Activated CD4-positive, alpha-beta T cell treated with anti-CD3 and anti-CD28 coated beads for 1 hour (primary cell): Measurements from ENCODE around the gene GP1BA.

ENCODE experiments used
- DNase-seq: peaks from one replicate; pipeline ENCODE4 v3.0.0-alpha.2; 2020

Gene GP1BA

DNA sequence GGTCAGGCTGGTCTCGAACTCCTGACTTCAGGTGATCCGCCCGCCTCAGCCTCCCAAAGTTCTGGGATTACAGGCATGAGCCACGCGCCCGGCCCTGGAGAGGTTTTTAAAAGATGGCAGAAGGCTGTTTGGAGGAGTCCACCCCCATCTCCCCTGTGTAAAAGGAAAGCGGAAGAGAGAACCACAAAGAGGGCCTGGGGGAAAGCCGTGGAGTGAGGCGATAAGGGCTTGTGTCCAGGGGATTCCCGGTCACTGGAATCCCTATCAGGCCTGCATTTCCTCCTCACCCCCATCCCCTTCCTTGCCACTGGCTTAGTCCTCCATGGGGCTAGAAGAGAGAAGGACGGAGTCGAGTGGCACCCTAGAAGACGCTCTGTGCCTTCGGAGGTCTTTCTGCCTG, at the start of gene GP1BA:
TSS of gene GP1BA (plus strand) at position 315 of the 400 bp plus-strand sequence. CDS start 328 bp downstream, outside the sequence.
- DNase-seq = no peak

DNA sequence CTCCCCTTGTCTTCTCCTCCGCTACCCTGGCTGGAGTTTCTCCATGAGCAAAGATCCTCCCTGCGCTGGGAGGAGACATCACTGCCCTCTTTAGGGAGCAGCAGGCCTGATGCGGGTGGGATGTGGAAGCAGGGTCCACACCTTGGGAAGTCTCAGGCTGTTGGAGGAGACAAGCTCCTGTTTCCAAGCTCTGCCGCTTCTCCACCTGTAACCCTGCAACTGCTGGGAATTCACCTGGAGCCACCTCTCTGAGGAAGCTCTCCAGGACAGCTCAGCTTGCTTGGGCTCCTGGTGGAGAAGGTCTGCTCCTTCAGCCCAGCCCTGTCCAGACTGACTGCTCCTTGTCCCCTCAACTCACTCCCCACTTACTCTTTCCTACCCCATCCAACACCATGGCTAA, 47.6 kb upstream of the GP1BA start:
- no peak for DNase-seq

- DNase-seq = no peak
Measured at GRCh38 chr17:4886830-4887229, 45.2 kb upstream of the GP1BA start.

- DNase-seq = no peak
Measured at GRCh38 chr17:4887581-4887980, 44.5 kb upstream of the GP1BA start.

DNA sequence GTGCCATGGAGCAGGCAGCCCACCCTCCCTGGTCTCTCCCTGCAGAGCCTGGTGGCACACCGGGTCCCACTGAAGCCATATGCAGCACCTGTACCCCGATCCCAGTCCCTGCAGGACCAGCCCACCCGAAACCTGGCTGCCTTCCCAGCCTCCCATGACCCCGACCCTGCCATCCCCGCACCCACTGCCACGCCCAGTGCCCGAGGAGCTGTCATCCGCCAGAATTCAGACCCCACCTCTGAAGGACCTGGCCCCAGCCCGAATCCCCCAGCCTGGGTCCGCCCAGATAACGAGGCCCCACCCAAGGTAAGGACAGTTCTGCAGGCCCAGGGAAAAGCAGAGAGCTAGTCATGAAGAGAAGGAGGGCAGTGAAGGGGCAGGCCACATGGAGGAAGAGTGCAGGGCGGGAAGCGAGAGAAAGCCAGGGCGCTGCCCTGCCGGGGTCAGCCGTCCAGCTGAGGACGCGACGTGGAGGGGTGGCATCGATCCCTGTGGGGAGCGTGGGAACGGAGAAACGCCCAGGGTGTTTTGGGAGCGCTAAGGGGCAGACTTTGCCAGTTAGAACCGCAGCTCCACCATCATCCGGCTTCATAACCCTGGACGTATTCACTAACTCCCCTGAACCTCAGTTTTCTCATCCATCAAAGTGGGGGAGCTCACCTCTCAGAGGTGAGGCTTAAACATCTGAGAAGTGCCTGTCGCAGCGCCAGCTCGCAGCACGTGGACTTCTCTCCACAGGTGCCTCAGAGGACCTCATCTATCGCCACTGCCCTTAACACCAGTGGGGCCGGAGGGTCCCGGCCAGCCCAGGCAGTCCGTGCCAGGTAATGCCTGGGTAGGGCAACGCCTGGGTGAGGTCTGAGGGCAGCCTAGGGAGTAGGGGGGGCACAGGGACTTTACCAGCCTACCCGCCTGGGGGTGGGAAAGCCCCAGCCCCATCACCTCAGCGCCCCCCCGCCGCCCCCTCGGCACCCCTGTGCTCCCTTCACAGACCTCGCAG, 40.4 kb upstream of the GP1BA start:
- DNase-seq = no peak

DNA sequence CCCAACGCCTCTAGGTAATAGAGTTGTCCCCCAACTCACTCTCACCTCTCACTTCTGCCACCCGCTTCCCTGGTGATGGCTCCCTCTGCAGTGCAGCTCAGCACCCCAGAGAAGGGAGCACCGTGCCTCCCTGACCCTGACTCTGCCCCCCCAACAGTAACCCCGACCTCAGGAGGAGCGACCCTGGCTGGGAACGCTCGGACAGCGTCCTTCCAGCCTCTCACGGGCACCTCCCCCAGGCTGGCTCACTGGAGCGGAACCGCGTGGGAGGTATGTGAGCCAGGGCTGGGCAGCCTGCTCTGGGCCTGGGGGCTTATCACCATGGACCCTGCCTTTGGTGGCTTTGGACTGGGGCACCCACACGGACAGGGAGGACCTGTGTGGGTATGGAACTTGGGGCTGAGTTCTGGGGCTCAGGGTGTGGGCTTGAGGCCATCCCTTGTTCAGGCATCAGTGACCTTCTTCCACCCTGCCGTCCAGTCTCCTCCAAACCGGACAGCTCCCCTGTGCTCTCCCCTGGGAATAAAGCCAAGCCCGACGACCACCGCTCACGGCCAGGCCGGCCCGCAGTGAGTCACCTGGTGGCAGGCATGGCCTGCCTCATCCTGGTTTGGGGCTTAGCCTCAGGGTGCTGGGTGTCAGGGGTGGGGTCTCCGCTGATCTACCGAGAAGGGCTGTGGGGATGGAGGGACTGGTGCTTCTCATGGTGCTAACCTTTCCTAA, 39.4 kb upstream of the GP1BA start:
- DNase-seq = no peak

DNA sequence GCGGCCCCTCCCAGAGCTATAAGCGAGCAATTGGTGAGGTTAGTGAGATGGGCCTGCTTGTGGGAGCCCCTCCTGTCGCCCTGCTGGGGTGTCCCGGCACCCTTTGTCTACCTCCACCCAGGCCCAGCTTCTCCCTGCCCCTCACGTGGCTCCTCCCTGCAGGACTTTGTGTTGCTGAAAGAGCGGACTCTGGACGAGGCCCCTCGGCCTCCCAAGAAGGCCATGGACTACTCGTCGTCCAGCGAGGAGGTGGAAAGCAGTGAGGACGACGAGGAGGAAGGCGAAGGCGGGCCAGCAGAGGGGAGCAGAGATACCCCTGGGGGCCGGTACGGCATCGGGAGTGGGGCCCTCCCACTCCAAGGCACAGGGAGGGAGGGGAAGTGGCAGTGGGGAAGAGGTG, 38.8 kb upstream of the GP1BA start:
- no peak for DNase-seq

DNA sequence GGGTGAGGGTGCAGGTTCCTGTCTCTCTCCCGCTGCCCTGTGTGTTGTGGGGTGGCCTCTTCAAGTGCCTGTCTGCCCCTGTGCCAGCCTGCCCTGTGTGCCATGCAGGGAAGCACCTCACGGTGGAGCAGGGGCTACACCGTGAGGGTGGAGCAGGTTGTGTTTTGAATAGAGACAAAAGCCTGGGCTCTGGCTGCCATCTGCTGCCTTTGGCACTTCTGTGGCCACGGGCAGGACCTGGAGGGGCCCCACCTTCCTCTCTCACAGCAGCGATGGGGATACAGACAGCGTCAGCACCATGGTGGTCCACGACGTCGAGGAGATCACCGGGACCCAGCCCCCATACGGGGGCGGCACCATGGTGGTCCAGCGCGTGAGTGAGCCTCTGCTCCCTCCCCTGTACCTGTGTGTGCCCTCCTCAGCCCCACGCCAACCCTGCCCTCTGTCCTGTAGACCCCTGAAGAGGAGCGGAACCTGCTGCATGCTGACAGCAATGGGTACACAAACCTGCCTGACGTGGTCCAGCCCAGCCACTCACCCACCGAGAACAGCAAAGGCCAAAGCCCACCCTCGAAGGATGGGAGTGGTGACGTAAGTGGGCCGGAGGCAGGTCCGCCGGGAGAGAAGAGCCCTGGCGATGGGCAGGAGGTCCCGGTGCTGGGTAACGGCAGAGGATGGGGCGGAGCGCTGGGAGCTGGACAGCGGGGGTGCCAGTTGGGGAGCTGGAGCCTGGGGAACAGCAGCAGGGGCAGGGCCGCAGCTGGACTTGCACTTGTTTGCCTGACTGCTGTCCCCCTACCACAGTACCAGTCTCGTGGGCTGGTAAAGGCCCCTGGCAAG, 38.1 kb upstream of the GP1BA start:
- DNase-seq = no peak

- DNase-seq = no peak
Measured at GRCh38 chr17:4895121-4895520, 37.0 kb upstream of the GP1BA start.

GRCh38 chr17:4895657-4896331, 36.3 kb upstream of the GP1BA start:
- DNase-seq = no peak

DNA sequence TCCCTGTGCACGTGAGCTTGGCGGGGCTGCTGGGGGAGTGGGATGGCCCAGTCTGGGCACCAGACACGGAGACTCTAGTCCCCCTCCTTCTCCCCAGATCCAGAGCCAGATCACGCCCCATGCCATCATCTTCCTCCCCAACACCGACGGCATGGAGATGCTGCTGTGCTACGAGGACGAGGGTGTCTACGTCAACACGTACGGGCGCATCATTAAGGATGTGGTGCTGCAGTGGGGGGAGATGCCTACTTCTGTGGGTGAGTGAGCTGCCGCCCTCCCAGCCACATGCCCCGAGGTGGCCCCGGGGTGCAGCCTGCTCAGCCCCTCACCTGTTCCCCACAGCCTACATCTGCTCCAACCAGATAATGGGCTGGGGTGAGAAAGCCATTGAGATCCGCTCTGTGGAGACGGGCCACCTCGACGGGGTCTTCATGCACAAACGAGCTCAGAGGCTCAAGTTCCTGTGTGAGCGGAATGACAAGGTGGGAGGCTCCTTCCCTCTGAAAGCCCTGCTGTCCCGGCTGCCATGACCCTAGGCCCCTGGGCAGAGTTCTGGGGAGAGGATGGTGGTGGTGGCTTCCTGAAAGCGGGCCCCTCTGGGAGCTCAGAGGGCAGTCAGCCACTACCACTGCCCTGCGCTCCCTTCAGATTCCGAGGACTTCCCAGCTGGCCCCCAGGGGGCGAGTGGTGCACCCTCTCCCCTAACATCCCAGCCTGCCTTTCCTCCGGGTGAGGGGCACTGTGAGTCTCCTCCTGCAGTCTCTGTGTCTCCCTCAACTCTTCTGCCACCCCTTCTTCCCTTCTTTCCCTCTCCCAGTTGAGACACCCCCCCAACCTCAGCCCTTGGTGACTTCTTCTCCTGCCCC, 35.5 kb upstream of the GP1BA start:
- no peak for DNase-seq

GRCh38 chr17:4897198-4897687, 34.8 kb upstream of the GP1BA start:
- DNase-seq = no peak

- DNase-seq = no peak
Measured at GRCh38 chr17:4897785-4898184, 34.3 kb upstream of the GP1BA start.

GRCh38 chr17:4898351-4898750, 33.7 kb upstream of the GP1BA start:
- DNase-seq = no peak

GRCh38 chr17:4898927-4899326, 33.1 kb upstream of the GP1BA start:
- no peak for DNase-seq

GRCh38 chr17:4899341-4900230, 32.5 kb upstream of the GP1BA start, which contains the start of gene C17orf107:
Gene C17orf107 (plus strand): TSS chr17:4899536. CDS start chr17:4899763, 227 bp downstream.
- DNase-seq = peak; percentile 91

DNA sequence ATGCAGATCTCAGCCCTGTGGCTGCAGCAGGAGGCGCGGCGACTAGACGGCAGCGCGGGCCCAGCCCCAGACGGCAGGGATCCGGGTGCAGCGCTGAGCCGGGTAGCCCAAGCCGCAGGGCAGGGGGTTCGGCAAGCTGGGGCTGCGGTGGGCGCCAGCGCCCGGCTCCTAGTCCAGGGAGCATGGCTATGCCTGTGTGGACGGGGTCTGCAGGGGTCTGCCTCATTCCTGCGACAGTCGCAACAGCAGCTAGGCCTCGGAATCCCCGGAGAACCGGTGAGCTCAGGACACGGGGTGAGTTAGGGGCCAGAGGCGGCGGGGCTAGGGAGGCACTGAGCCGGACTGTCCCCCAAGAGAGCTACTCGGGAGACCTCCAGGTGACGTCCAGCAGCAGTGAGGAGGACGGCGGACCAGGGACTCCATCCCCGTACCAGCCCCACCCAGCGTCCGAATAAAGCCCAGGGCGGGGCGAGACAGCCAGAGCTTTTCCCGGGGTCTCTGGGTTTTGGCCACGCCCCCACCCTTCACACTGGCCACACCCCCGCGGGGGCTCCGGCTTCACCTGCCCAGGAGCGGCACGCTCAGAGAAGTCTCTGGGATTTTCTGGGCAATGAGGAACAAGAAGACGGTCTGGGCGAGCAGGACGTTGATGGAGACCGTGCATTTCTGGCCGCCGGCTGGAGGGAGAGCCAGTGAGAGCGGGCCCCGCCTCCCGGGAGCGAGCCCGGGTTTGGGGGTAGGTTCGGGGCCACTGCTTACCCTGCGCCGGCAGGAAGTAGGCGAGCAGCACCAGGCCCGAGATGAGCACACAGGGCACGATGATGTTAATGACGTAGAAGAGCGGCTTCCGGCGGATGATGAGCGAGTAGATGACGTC, 31.6 kb upstream of the GP1BA start:
- DNase-seq = peak; percentile 46

DNA sequence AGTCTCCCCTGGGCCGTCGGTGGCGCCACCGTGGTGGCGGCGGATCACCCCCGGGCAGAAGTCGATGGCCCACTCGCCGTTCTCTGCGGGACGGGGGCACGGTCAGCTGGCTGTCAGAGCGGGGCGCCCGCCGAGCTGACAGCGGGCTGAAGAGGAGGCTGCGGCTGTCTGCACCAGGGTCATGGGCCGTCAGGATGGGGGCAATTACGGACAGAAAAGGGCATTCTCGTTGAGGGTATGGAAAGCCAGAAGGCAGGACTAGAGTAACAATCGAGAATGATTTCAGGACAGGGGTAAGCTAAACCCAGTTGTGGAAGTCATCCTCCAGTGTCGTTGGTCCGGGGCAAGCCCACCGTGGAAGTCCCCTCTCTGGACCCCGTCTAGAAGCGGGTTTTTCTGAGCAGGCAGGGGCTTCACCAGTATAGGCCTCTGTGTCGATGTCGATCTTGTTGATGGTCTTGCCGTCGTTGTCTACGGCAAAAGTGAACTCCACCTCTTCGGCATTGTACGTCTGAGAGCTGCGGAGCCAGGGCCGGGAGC, 30.9 kb upstream of the GP1BA start:
- DNase-seq = no peak
